IMR-90 (cell line): ENCODE measurements around the gene PRMT7. TPM values are rescaled to one million over a fixed set of nuclear protein-coding genes. Genes with fewer than 3 reads are reported as not detected.
A peak's percentile ranks its signal among the peaks of the same experiment; 100 is the strongest.

Experiments used
- ATAC-seq: fragments of 200-7000 bp; cut with Tn5 transposase; 2 replicates; pipeline ENCODE4 v1.9.1; 2020; ENCODE audit warnings: low read depth, mild to moderate bottlenecking, moderate library complexity
- BruUV-seq: library from RNA; stranded (reverse); fragments of 400-500 nt; replicated peaks from 2 replicates; lab custom pipeline; 2021; lab: Mats Ljungman, UMichigan
- CTCF ChIA-PET: fragments of 300-600 bp; formaldehyde crosslinking; extraction: SDS; loops from one replicate; lab custom pipeline; 2021; ENCODE audit warnings: antibody characterized with exemption; lab: Yijun Ruan, JAX
- POLR2A ChIA-PET: fragments of 300-600 bp; sonication (Branson Sonifier 250); formaldehyde crosslinking; loops from one replicate; lab custom pipeline; 2022; ENCODE audit warnings: antibody characterized with exemption; ENCODE audit not compliant: unreplicated experiment; lab: Charles Lee
- DNase-seq: peaks from one replicate; pipeline ENCODE4 v3.0.0; 2013
- H2AFZ ChIP-seq: replicated peaks from 2 replicates; pipeline ENCODE3; 2013; ENCODE audit warnings: low read length, mild to moderate bottlenecking; ENCODE audit not compliant: poor library complexity
- H2AK5ac ChIP-seq: 2 replicates; pipeline ENCODE4 v1.6.1; 2013; ENCODE audit warnings: low read depth, low read length, inconsistent platforms
- H2AK9ac ChIP-seq: replicated peaks from 2 replicates; pipeline ENCODE3; 2013; ENCODE audit warnings: mild to moderate bottlenecking, low read depth, low read length, moderate library complexity; ENCODE audit not compliant: poor library complexity
- H2BK120ac ChIP-seq: 2 replicates; pipeline ENCODE4 v1.6.1; 2013; ENCODE audit warnings: low read depth, low read length, inconsistent platforms
- H2BK15ac ChIP-seq: 3 replicates; pipeline ENCODE4 v1.6.1; 2013; ENCODE audit warnings: low read depth, low read length, inconsistent platforms
- H2BK20ac ChIP-seq: 2 replicates; pipeline ENCODE4 v1.6.1; 2013; ENCODE audit warnings: low read depth, mild to moderate bottlenecking, inconsistent platforms, low read length, moderate library complexity
- H2BK5ac ChIP-seq: 2 replicates; pipeline ENCODE4 v1.6.1; 2013; ENCODE audit warnings: mild to moderate bottlenecking, low read depth, low read length, inconsistent platforms; ENCODE audit not compliant: poor library complexity, severe bottlenecking
- H3K14ac ChIP-seq: replicated peaks from 2 replicates; pipeline ENCODE4 v1.6.1; 2013; ENCODE audit warnings: low read depth, low read length, inconsistent platforms
- H3K18ac ChIP-seq: 2 replicates; pipeline ENCODE4 v1.6.1; 2013; ENCODE audit warnings: low read depth, low read length, control low read depth
- H3K23ac ChIP-seq: 2 replicates; pipeline ENCODE4 v1.6.1; 2013; ENCODE audit warnings: low read depth, low read length, inconsistent platforms
- H3K27ac ChIP-seq: 2 replicates; pipeline ENCODE4 v1.5.1; 2013; ENCODE audit warnings: mild to moderate bottlenecking, control low read depth, low read length; ENCODE audit not compliant: insufficient read depth
- H3K27me3 ChIP-seq: 2 replicates; pipeline ENCODE4 v1.6.1; 2013; ENCODE audit warnings: low read length; ENCODE audit not compliant: control insufficient read depth, insufficient read depth
- H3K36me3 ChIP-seq: 2 replicates; pipeline ENCODE4 v1.6.1; 2013; ENCODE audit warnings: low read length, mixed read lengths; ENCODE audit not compliant: control insufficient read depth, insufficient read depth
- H3K4ac ChIP-seq: 2 replicates; pipeline ENCODE4 v1.6.1; 2013; ENCODE audit warnings: low read depth, low read length, inconsistent platforms
- H3K4me1 ChIP-seq: 2 replicates; pipeline ENCODE4 v1.6.1; 2013; ENCODE audit warnings: low read length, mixed read lengths; ENCODE audit not compliant: control insufficient read depth, insufficient read depth
- H3K4me2 ChIP-seq: 2 replicates; pipeline ENCODE4 v1.6.1; 2013; ENCODE audit warnings: low read depth, mild to moderate bottlenecking, control low read depth, low read length, moderate library complexity
- H3K4me3 ChIP-seq: 2 replicates; pipeline ENCODE4 v1.5.1; 2013; ENCODE audit warnings: low read depth, mild to moderate bottlenecking, control low read depth, low read length, moderate library complexity; ENCODE audit not compliant: insufficient read depth
- H3K56ac ChIP-seq: 2 replicates; pipeline ENCODE4 v1.6.1; 2013; ENCODE audit warnings: low read length, inconsistent platforms; ENCODE audit not compliant: insufficient read depth; ENCODE audit errors: extremely low read depth
- H3K79me1 ChIP-seq, 2 experiments: 2 replicates each; pipeline ENCODE4 v1.6.1; 2013; ENCODE audit warnings: low read length in 2 of 2, inconsistent platforms in 1 of 2, low read depth in 1 of 2
- H3K9ac ChIP-seq: 2 replicates; pipeline ENCODE4 v1.6.1; 2013; ENCODE audit warnings: low read depth, low read length, control low read depth
- H3K9me1 ChIP-seq: 2 replicates; pipeline ENCODE4 v1.6.1; 2013; ENCODE audit warnings: low read length, inconsistent platforms; ENCODE audit not compliant: insufficient read depth
- H3K9me3 ChIP-seq: 2 replicates; pipeline ENCODE4 v1.6.1; 2013; ENCODE audit warnings: low read length; ENCODE audit not compliant: control insufficient read depth, insufficient read depth
- H4K20me1 ChIP-seq: 2 replicates; pipeline ENCODE4 v1.6.1; 2013; ENCODE audit warnings: low read length, inconsistent platforms; ENCODE audit not compliant: insufficient read depth
- H4K5ac ChIP-seq: 2 replicates; pipeline ENCODE4 v1.6.1; 2013; ENCODE audit warnings: mild to moderate bottlenecking, low read depth, low read length, control low read depth
- H4K8ac ChIP-seq, 2 experiments: 2 replicates each; pipeline ENCODE4 v1.6.1; 2013; ENCODE audit warnings: low read depth in 2 of 2, low read length in 2 of 2, control low read depth in 1 of 2, inconsistent platforms in 1 of 2
- H4K91ac ChIP-seq: 2 replicates; pipeline ENCODE4 v1.6.1; 2013; ENCODE audit warnings: low read depth, low read length, inconsistent platforms; ENCODE audit not compliant: insufficient read depth
- BHLHE40 ChIP-seq: fragments of 150-350 bp; IDR thresholded peaks from 2 replicates; pipeline ENCODE4 v1.6.1; 2016; ENCODE audit warnings: mild to moderate bottlenecking, low read depth, low read length
- CEBPB ChIP-seq: IDR thresholded peaks from 2 replicates; pipeline ENCODE4 v1.6.1; 2012; ENCODE audit warnings: low read depth, low read length, improper control_type of control experiment
- CTCF ChIP-seq: conservative IDR thresholded peaks from 2 replicates; pipeline ENCODE4 v1.5.1; 2012; ENCODE audit warnings: mild to moderate bottlenecking, low read depth, low read length, improper control_type of control experiment
- ELK1 ChIP-seq: fragments of 150-350 bp; IDR thresholded peaks from 2 replicates; pipeline ENCODE4 v1.6.1; 2016; ENCODE audit warnings: low read depth, mild to moderate bottlenecking, low read length, moderate library complexity, borderline replicate concordance
- FOS ChIP-seq: fragments of 150-350 bp; IDR thresholded peaks from 2 replicates; pipeline ENCODE4 v1.6.1; 2016; ENCODE audit warnings: low read depth, low read length
- MAFK ChIP-seq: IDR thresholded peaks from 2 replicates; pipeline ENCODE4 v1.6.1; 2012; ENCODE audit warnings: low read depth, low read length, improper control_type of control experiment
- MAZ ChIP-seq: IDR thresholded peaks from 2 replicates; pipeline ENCODE4 v1.6.1; 2012; ENCODE audit warnings: low read depth, mild to moderate bottlenecking, low read length, improper control_type of control experiment, moderate library complexity, borderline replicate concordance
- MXI1 ChIP-seq: IDR thresholded peaks from 2 replicates; pipeline ENCODE4 v1.6.1; 2012; ENCODE audit warnings: low read depth, mild to moderate bottlenecking, low read length, moderate library complexity, borderline replicate concordance
- NFE2L2 ChIP-seq: fragments of 150-350 bp; IDR thresholded peaks from 2 replicates; pipeline ENCODE4 v1.6.1; 2016; ENCODE audit warnings: low read depth, mild to moderate bottlenecking, low read length
- POLR2A ChIP-seq: IDR thresholded peaks from 2 replicates; pipeline ENCODE4 v1.6.1; 2012; ENCODE audit warnings: mild to moderate bottlenecking, low read depth, low read length
- RAD21 ChIP-seq: IDR thresholded peaks from 2 replicates; pipeline ENCODE4 v1.6.1; 2012; ENCODE audit warnings: low read length, improper control_type of control experiment
- RCOR1 ChIP-seq: IDR thresholded peaks from 2 replicates; pipeline ENCODE4 v1.6.1; 2012; ENCODE audit warnings: mild to moderate bottlenecking, low read length, improper control_type of control experiment; ENCODE audit not compliant: insufficient replicate concordance
- RFX5 ChIP-seq: IDR thresholded peaks from 2 replicates; pipeline ENCODE4 v1.8.0; 2012; ENCODE audit warnings: low read depth, mild to moderate bottlenecking, low read length, moderate library complexity
- USF2 ChIP-seq: fragments of 150-350 bp; IDR thresholded peaks from 2 replicates; pipeline ENCODE4 v1.6.1; 2017; ENCODE audit warnings: mild to moderate bottlenecking, antibody characterized with exemption, low read length, low read depth
- WGBS, 2 experiments: methylation state at CpG; one replicate each; pipeline versions ENCODE4 v1.1.5 to v1.1.7; 2013; ENCODE audit warnings: missing lambda C conversion rate in 2 of 2; ENCODE audit not compliant: insufficient read length in 1 of 2; ENCODE audit errors: extremely low coverage in 2 of 2; 5-methylcytosine and 5-hydroxymethylcytosine counted together
- dilution Hi-C: fragments of 300-500 bp; cut with HindIII; formaldehyde crosslinking; loops from one replicate; pipeline ENCODE4 v1.14.3; 2018; ENCODE audit warnings: low sequenced_read_pairs; ENCODE audit not compliant: unreplicated experiment
- in situ Hi-C: fragments of 300-500 bp; cut with MboI; formaldehyde crosslinking; loops from 3 replicates; pipeline ENCODE4 v1.14.3; 2019; ENCODE audit warnings: low sequenced_read_pairs, inconsistent platforms, mixed read lengths
- intact Hi-C: fragments of 100-400 bp; cut with micrococcal nuclease; formaldehyde crosslinking; loops from 2 replicates; pipeline ENCODE4 v1.10.0; 2022
- polyA plus RNA-seq, 3 experiments: library from polyadenylated mRNA; depleted of rRNA; stranded (reverse); fragments of >200 nt; gene quantifications; 2 replicates each; pipeline ENCODE4 v1.2.3, GENCODE V29; 2012; ENCODE audit warnings: low replicate concordance in 1 of 3
- total RNA-seq: library from RNA; depleted of rRNA; stranded (reverse); fragments of >200 nt; gene quantifications from 2 replicates; pipeline ENCODE4 v1.2.3, GENCODE V29; 2012

The PRMT7 gene
- total and polyA plus RNA-seq, 2 of the 4 experiments (the other 2 are of a cell fraction), result 63.1 to 68.6 TPM

DNA sequence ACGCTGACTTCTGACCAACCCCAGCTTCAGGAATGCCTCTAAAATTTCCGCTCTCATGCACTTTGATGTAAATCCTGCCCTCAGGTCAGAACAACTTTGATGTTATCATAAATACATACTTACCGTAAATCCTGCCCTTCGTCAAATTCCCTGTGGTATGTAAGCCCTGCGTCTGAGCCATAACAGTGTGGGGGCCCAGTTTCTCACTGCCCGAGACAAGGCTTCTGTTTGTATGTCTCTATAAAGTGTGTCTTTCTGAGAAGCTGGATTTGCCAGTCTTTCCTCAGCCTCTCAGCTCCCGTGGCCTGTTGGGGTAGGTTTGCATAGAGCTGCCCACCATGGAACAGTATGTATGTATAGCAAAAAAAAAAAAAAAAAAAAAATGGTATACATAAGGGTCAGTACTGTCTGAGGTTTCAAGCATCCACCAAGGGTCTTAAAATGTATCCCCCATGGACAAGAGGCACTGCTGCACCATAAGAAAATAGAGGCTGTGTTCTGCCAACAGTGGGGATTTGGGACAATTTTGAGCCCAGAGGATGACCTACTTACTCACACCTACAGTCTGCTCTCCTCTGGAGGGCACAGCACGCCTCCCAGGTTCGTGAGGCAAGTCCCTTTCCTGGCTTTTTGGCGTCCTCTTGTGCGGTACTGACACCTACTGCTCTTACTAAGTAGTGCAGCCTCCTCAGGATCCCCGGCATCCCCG lies 17.5 kb downstream of the PRMT7 start:
- no peak overlapping the region for H4K91ac ChIP-seq
- no peak overlapping the region for H3K56ac ChIP-seq
- H2BK20ac ChIP-seq, result no peak overlapping the region
- H4K5ac ChIP-seq, result no peak overlapping the region
- intact Hi-C loops (loop anchor here (1.0 to 10.0 kb wide), 4 partner anchors 18 to 244 kb away; partner anchors contain the start of genes NFATC3, PLA2G15, PRMT7 and SLC7A6OS), in situ Hi-C loops (loop anchor here (5.0 kb wide), 1 partner anchor 66 kb away; the partner anchor contains the start of gene SLC7A6), dilution Hi-C loops (no loop called here)
- H3K4me1 ChIP-seq, result peaks cover 10% of the 10 kb centered on the region
- no peak overlapping the region for H2AK5ac ChIP-seq
- H3K9ac ChIP-seq, result no peak overlapping the region
- H2BK15ac ChIP-seq, result no peak overlapping the region
- DNase-seq, result peak; percentile 83
- peak; percentile 86 for ATAC-seq
- ChIA-PET CTCF (interaction anchor here (0.7 to 2.4 kb wide), 5 partner anchors 17 to 70 kb away, joined by 3 to 10 read pairs (median 4); partner anchors contain the start of gene SLC7A6), POLR2A (no interaction called here)
- no peak overlapping the region for H3K4me3 ChIP-seq
- H2AK9ac ChIP-seq, result no peak overlapping the region
- no peak overlapping the region for H4K8ac ChIP-seq
- H2AFZ ChIP-seq, result no peak overlapping the region
- no peak overlapping the region for H3K14ac ChIP-seq
- H3K4ac ChIP-seq, result no peak overlapping the region
- no peak overlapping the region for H3K27ac ChIP-seq
- no peaks in the 10 kb centered on the region for H3K27me3 ChIP-seq
- H4K20me1 ChIP-seq, result peaks cover 6% of the 10 kb centered on the region; the same call in 1 of the 2 replicates
- no peak overlapping the region for H3K4me2 ChIP-seq
- no peaks in the 10 kb centered on the region for H3K9me3 ChIP-seq
- no peak overlapping the region for H2BK120ac ChIP-seq
- H2BK5ac ChIP-seq, result no peak overlapping the region
- 0 out of 2 replicates have a peak, but pooled peaks cover 2% of the 10 kb centered on the region for H3K9me1 ChIP-seq
- H3K23ac ChIP-seq, result no peak overlapping the region
- H3K36me3 ChIP-seq, result peaks cover 16% of the 10 kb centered on the region
- WGBS, 2 experiments, result 0% methylated on average over 4 of the region's 13 CpGs; no CpG with 5 or more reads in 1 of the 2 experiments
- BruUV-seq, result no TSS peak
- H3K18ac ChIP-seq, result no peak overlapping the region
- H3K79me1 ChIP-seq, result peaks cover 0 to 3% of the 10 kb centered on the region in 2 experiments; a peak in 1 of 4 replicates
- no peak for TF ChIP-seq ELK1
- TF ChIP-seq BHLHE40, result no peak
- no peak for TF ChIP-seq FOS
- peak; percentile 94 for TF ChIP-seq CTCF
- TF ChIP-seq USF2, result no peak
- TF ChIP-seq MAZ, result no peak; the same call in 1 of the 2 replicates
- TF ChIP-seq RCOR1, result no peak
- TF ChIP-seq RFX5, result no peak
- peak; percentile 20; the same call in 1 of the 2 replicates for TF ChIP-seq CEBPB
- TF ChIP-seq MAFK, result no peak
- no peak; the same call in 1 of the 2 replicates for TF ChIP-seq POLR2A
- no peak for TF ChIP-seq NFE2L2
- TF ChIP-seq MXI1, result no peak
- TF ChIP-seq RAD21, result peak; percentile 92
